RWPE1 (cell line): Measurements from ENCODE around the gene PTPRN2.
"Not testable (repeated sequence)": the region's sequence is repeated elsewhere in the genome, so short reads cannot be mapped to it uniquely, and the experiment has no call there.

Experiments
- CTCF ChIA-PET: fragments of 350-600 bp; sonication (Branson Sonifier 250); formaldehyde crosslinking; extraction: SDS; loops from one replicate; lab custom pipeline; 2021; lab: Yijun Ruan, JAX
- POLR2A ChIA-PET: fragments of 400-600 bp; formaldehyde crosslinking; extraction: SDS; loops from one replicate; lab custom pipeline; 2020; ENCODE audit warnings: antibody characterized with exemption; ENCODE audit not compliant: low non-redundant PET; lab: Yijun Ruan, JAX
- DNase-seq: peaks from one replicate; pipeline ENCODE4 v3.0.0; 2012; ENCODE audit warnings: low spot score
- H3K27ac ChIP-seq: fragments of 450-650 bp; 2 replicates; pipeline ENCODE4 v1.5.1; 2017
- CTCF ChIP-seq: fragments of 450-650 bp; conservative IDR thresholded peaks from 2 replicates; pipeline ENCODE4 v1.5.1; 2017; ENCODE audit warnings: low read depth, mild to moderate bottlenecking

The PTPRN2 gene

GRCh38 chr7:157595086-157595855 is 992.4 kb downstream of the PTPRN2 start:
- ChIA-PET POLR2A (no interaction called here), CTCF (no interaction called here)
- TF ChIP-seq CTCF = no peak
- no peak for DNase-seq
- no peak overlapping the region for H3K27ac ChIP-seq

- H3K27ac ChIP-seq = no peak overlapping the region
- ChIA-PET POLR2A (no interaction called here), CTCF (no interaction called here)
- DNase-seq = no peak
- no peak for TF ChIP-seq CTCF
These were observed 993.3 kb downstream of the PTPRN2 start for GRCh38 chr7:157594306-157594705.

GRCh38 chr7:157593541-157593940 is 994.1 kb downstream of the PTPRN2 start:
- no peak for DNase-seq
- TF ChIP-seq CTCF = no peak
- no peak overlapping the region for H3K27ac ChIP-seq
- CTCF ChIA-PET = no interaction called here
- POLR2A ChIA-PET = no interaction called here

GRCh38 chr7:157592636-157593320 is 994.8 kb downstream of the PTPRN2 start:
- POLR2A ChIA-PET, CTCF ChIA-PET, DNase-seq, H3K27ac ChIP-seq: not testable (repeated sequence)

- CTCF ChIA-PET = no interaction called here
- POLR2A ChIA-PET = no interaction called here
- H3K27ac ChIP-seq = no peak overlapping the region
- TF ChIP-seq CTCF = no peak
- DNase-seq = no peak
These were observed 997.1 kb downstream of the PTPRN2 start for GRCh38 chr7:157590526-157590925.

GRCh38 chr7:157589680-157590079 is 997.9 kb downstream of the PTPRN2 start:
- POLR2A ChIA-PET = no interaction called here
- no peak overlapping the region for H3K27ac ChIP-seq
- TF ChIP-seq CTCF = no peak
- CTCF ChIA-PET = no interaction called here
- no peak for DNase-seq
